ENCODE results near the gene FUT7. TPM values are rescaled to one million over a fixed set of nuclear protein-coding genes. Genes with fewer than 3 reads are reported as not detected.

The FUT7 gene
- total and polyA plus RNA-seq, 9 of the 15 experiments (the other 6 are each of a cell fraction or from before 2014, with no cell fraction given), result not detected

DNA sequence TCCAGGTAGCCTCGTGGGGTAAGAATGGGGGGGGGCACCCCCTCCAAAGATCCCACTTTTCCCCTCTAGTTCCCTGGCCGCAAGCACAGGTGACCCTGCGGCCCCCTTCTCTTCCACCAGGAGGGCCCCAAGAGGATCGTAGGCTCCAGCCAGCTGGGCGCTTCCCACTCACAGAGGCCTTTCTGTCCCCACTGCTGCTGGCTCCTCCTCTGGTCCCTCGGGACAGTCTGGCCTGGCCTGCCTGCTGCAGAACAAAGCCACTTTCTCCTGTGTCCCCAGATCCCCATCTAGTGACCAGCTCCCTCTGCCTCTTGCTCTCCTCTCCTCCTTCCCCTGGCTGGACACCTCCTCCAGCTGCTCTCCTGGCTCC lies 39.0 kb upstream of the FUT7 start (continued):
- TF ChIP-seq ARID4B (CRISPR knock-in tag; IDR thresholded peaks at IDR 0.05) (peak; percentile 47), ZNF282 (CRISPR knock-in tag; IDR thresholded peaks at IDR 0.05) (no peak), ZNF740 (CRISPR knock-in tag; IDR thresholded peaks at IDR 0.05) (peak; percentile 92), ZNF740 (tag; IDR thresholded peaks at IDR 0.05) (no peak), SMAD4 (CRISPR knock-in tag; conservative IDR thresholded peaks at IDR 0.05) (peak; percentile 23), RB1 (IDR thresholded peaks at IDR 0.05; ENCODE audit: low read depth) (peak; percentile 21; the same call in 1 of the 2 replicates), ZNF561 (CRISPR knock-in tag; conservative IDR thresholded peaks at IDR 0.05) (peak; percentile 44; the same call in 1 of the 2 replicates), POLR2A (conservative IDR thresholded peaks at IDR 0.05) (0 out of 2 replicates have a peak, but pooled peaks have one; percentile 8), SMARCA4 (IDR thresholded peaks at IDR 0.05) (0 out of 2 replicates have a peak, but pooled peaks have one; percentile 38), LCOR (CRISPR knock-in tag; IDR thresholded peaks at IDR 0.05) (0 out of 2 replicates have a peak, but pooled peaks have one; percentile 14), VEZF1 (CRISPR knock-in tag; IDR thresholded peaks at IDR 0.05) (peak; percentile 45), EP300 (IDR thresholded peaks at IDR 0.05; ENCODE audit: low read length) (no peak), ZFX (CRISPR knock-in tag; IDR thresholded peaks at IDR 0.05) (peak; percentile 77), MIER1 (IDR thresholded peaks at IDR 0.05; ENCODE audit: low read depth) (0 out of 2 replicates have a peak, but pooled peaks have one; percentile 32), HDGF (IDR thresholded peaks at IDR 0.05) (0 out of 2 replicates have a peak, but pooled peaks have one; percentile 23), MCM2 (IDR thresholded peaks at IDR 0.05; ENCODE audit: low read depth) (no peak), XRCC5 (IDR thresholded peaks at IDR 0.05; ENCODE audit: low read depth, low read length) (peak; percentile 85; the same call in 1 of the 2 replicates), ATF2 (CRISPR knock-in tag; IDR thresholded peaks at IDR 0.05) (no peak), PREB (CRISPR knock-in tag; IDR thresholded peaks at IDR 0.05) (0 out of 2 replicates have a peak, but pooled peaks have one; percentile 51)
- TF ChIP-seq, protein P1, sequence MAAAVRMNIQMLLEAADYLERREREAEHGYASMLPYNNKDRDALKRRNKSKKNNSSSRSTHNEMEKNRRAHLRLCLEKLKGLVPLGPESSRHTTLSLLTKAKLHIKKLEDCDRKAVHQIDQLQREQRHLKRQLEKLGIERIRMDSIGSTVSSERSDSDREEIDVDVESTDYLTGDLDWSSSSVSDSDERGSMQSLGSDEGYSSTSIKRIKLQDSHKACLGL (CRISPR knock-in tag; IDR thresholded peaks at IDR 0.05; ENCODE audit: borderline replicate concordance, poor library complexity, severe bottlenecking), result peak; percentile 7
